CD8-positive, alpha-beta memory T cell (primary cell): ENCODE measurements around the gene FMO5. TPM values are rescaled to one million over a fixed set of nuclear protein-coding genes. Genes with fewer than 3 reads are reported as not detected.

Source experiments
- CTCF ChIA-PET: fragments of 350-600 bp; sonication (Branson Sonifier 250); formaldehyde crosslinking; loops from one replicate; lab custom pipeline; 2021; ENCODE audit warnings: antibody characterized with exemption; lab: Charles Lee
- POLR2A ChIA-PET: fragments of 350-600 bp; sonication (Branson Sonifier 250); formaldehyde crosslinking; loops from one replicate; lab custom pipeline; 2021; ENCODE audit warnings: antibody characterized with exemption; lab: Charles Lee
- DNase-seq, 5 donors: peaks; one replicate each; pipeline versions ENCODE4 v3.0.0 to v3.0.0-alpha.2; 2020 to 2022; ENCODE audit warnings: mixed read lengths in 1 of 5
- H3K27ac ChIP-seq: one replicate; pipeline ENCODE4 v1.7.0; 2013; ENCODE audit warnings: low read depth, mild to moderate bottlenecking, low read length, moderate library complexity
- H3K27me3 ChIP-seq: 2 replicates; pipeline ENCODE4 v1.7.0; 2013; ENCODE audit warnings: low read length, mild to moderate bottlenecking; ENCODE audit not compliant: insufficient read depth, poor library complexity, severe bottlenecking
- H3K36me3 ChIP-seq: 2 replicates; pipeline ENCODE4 v1.7.0; 2013; ENCODE audit warnings: mild to moderate bottlenecking, low read length, moderate library complexity; ENCODE audit not compliant: insufficient read depth
- H3K4me1 ChIP-seq: 2 replicates; pipeline ENCODE4 v1.7.0; 2013; ENCODE audit warnings: mild to moderate bottlenecking, low read length, moderate library complexity; ENCODE audit not compliant: insufficient read depth
- H3K4me3 ChIP-seq: 2 replicates; pipeline ENCODE4 v1.7.0; 2013; ENCODE audit warnings: mild to moderate bottlenecking, low read length
- H3K9me3 ChIP-seq: 2 replicates; pipeline ENCODE4 v1.7.0; 2013; ENCODE audit warnings: mild to moderate bottlenecking, low read length
- H3K27ac Mint-ChIP-seq, 8 donors: one replicate each; pipeline ENCODE4 v1.8.0; 2020 to 2021; ENCODE audit warnings: mixed read lengths in 8 of 8, mild to moderate bottlenecking in 6 of 8, inconsistent platforms in 3 of 8, moderate library complexity in 3 of 8
- H3K27me3 Mint-ChIP-seq, 2 donors: one replicate each; pipeline ENCODE4 v1.8.0; 2020 to 2021; ENCODE audit warnings: mixed read lengths in 2 of 2, mild to moderate bottlenecking in 1 of 2, moderate library complexity in 1 of 2
- H3K36me3 Mint-ChIP-seq, 3 donors: one replicate each; pipeline ENCODE4 v1.8.0; 2020 to 2021; ENCODE audit warnings: mixed read lengths in 3 of 3, inconsistent platforms in 1 of 3, mild to moderate bottlenecking in 1 of 3
- H3K4me1 Mint-ChIP-seq, 3 donors: one replicate each; pipeline ENCODE4 v1.8.0; 2020 to 2021; ENCODE audit warnings: mixed read lengths in 3 of 3, inconsistent platforms in 1 of 3, mild to moderate bottlenecking in 1 of 3
- H3K4me3 Mint-ChIP-seq, 7 donors: one replicate each; pipeline ENCODE4 v1.8.0; 2020 to 2021; ENCODE audit warnings: mixed read lengths in 7 of 7, mild to moderate bottlenecking in 6 of 7, moderate library complexity in 4 of 7, inconsistent platforms in 2 of 7
- H3K9me3 Mint-ChIP-seq, 5 donors: one replicate each; pipeline ENCODE4 v1.8.0; 2020 to 2022; ENCODE audit warnings: mixed read lengths in 5 of 5, mild to moderate bottlenecking in 3 of 5, moderate library complexity in 2 of 5, inconsistent platforms in 1 of 5
- polyA plus RNA-seq: library from polyadenylated mRNA; unstranded; fragments of 300-500 nt; fragmentation: Illumina TruSeq; gene quantifications from one replicate; pipeline ENCODE4 v1.2.3, GENCODE V29; 2021
- total RNA-seq, 2 experiments: library from RNA; stranded (reverse); gene quantifications; one replicate each; pipeline ENCODE4 v1.2.3, GENCODE V29; 2021

FMO5 gene
- total and polyA plus RNA-seq, 3 experiments from 2014 or later, result 0.31 to 1.2 (median 0.35) TPM

- Histone ChIP-seq H3K9me3 (no peaks in the 10 kb centered on the region), H3K4me1 (no peaks in the 10 kb centered on the region), H3K36me3 (no peaks in the 10 kb centered on the region), H3K4me3 (no peak overlapping the region), H3K27me3 (no peaks in the 10 kb centered on the region), H3K27ac (no peak overlapping the region)
- H3K27ac Mint-ChIP-seq, result no peak overlapping the region
- DNase-seq, result no peak
- no peaks in the 10 kb centered on the region for H3K9me3 Mint-ChIP-seq
- H3K36me3 Mint-ChIP-seq, result peaks cover 0 to 13% (median 5%) of the 10 kb centered on the region in 3 donors
- H3K4me3 Mint-ChIP-seq, result no peak overlapping the region
- CTCF ChIA-PET, result no interaction called here
- H3K4me1 Mint-ChIP-seq, result no peaks in the 10 kb centered on the region
- H3K27me3 Mint-ChIP-seq, result no peaks in the 10 kb centered on the region
- POLR2A ChIA-PET, result no interaction called here
Measured at GRCh38 chr1:147210987-147211386, 14.2 kb downstream of the FMO5 start.

GRCh38 chr1:147209825-147210821 is 15.0 kb downstream of the FMO5 start:
- DNase-seq, result no peak
- no peaks in the 10 kb centered on the region for H3K4me1 ChIP-seq
- Mint-ChIP-seq H3K27ac (no peak overlapping the region), H3K9me3 (no peaks in the 10 kb centered on the region), H3K4me1 (no peaks in the 10 kb centered on the region), H3K27me3 (no peaks in the 10 kb centered on the region), H3K4me3 (no peak overlapping the region), H3K36me3 (peaks cover 0 to 13% (median 5%) of the 10 kb centered on the region in 3 donors)
- H3K27ac ChIP-seq, result no peak overlapping the region
- no peaks in the 10 kb centered on the region for H3K36me3 ChIP-seq
- H3K4me3 ChIP-seq, result no peak overlapping the region
- POLR2A ChIA-PET, result no interaction called here
- no peaks in the 10 kb centered on the region for H3K27me3 ChIP-seq
- no peaks in the 10 kb centered on the region for H3K9me3 ChIP-seq
- CTCF ChIA-PET, result no interaction called here

GRCh38 chr1:147208619-147209018 is 16.5 kb downstream of the FMO5 start:
- DNase-seq, result no peak
- ChIA-PET POLR2A (no interaction called here), CTCF (no interaction called here)
- no peaks in the 10 kb centered on the region for H3K27me3 Mint-ChIP-seq
- no peak overlapping the region for H3K27ac ChIP-seq
- H3K36me3 ChIP-seq, result no peaks in the 10 kb centered on the region
- no peaks in the 10 kb centered on the region for H3K27me3 ChIP-seq
- no peak overlapping the region for H3K4me3 Mint-ChIP-seq
- no peaks in the 10 kb centered on the region for H3K4me1 Mint-ChIP-seq
- H3K4me1 ChIP-seq, result no peaks in the 10 kb centered on the region
- no peak overlapping the region for H3K4me3 ChIP-seq
- H3K36me3 Mint-ChIP-seq, result peaks cover 5 to 18% (median 14%) of the 10 kb centered on the region in 3 donors
- no peaks in the 10 kb centered on the region for H3K9me3 ChIP-seq
- H3K9me3 Mint-ChIP-seq, result no peaks in the 10 kb centered on the region
- no peak overlapping the region for H3K27ac Mint-ChIP-seq

- Mint-ChIP-seq H3K9me3 (no peaks in the 10 kb centered on the region), H3K27ac (no peak overlapping the region), H3K4me3 (no peak overlapping the region), H3K36me3 (peaks cover 9 to 29% (median 15%) of the 10 kb centered on the region in 3 donors), H3K4me1 (no peaks in the 10 kb centered on the region), H3K27me3 (no peaks in the 10 kb centered on the region)
- CTCF ChIA-PET, result no interaction called here
- H3K36me3 ChIP-seq, result no peaks in the 10 kb centered on the region
- POLR2A ChIA-PET, result no interaction called here
- no peak for DNase-seq
- no peaks in the 10 kb centered on the region for H3K4me1 ChIP-seq
- H3K4me3 ChIP-seq, result no peak overlapping the region
- no peaks in the 10 kb centered on the region for H3K9me3 ChIP-seq
- no peaks in the 10 kb centered on the region for H3K27me3 ChIP-seq
- H3K27ac ChIP-seq, result no peak overlapping the region
Measured at GRCh38 chr1:147207192-147207591, 17.9 kb downstream of the FMO5 start.

- no peak overlapping the region for H3K4me3 ChIP-seq
- ChIA-PET POLR2A (no interaction called here), CTCF (interaction anchor here (1.1 kb wide), 1 partner anchor 39 kb away, joined by 3 read pairs; no protein-coding TSS in a partner anchor)
- no peaks in the 10 kb centered on the region for H3K4me1 ChIP-seq
- no peaks in the 10 kb centered on the region for H3K27me3 ChIP-seq
- no peaks in the 10 kb centered on the region for H3K9me3 Mint-ChIP-seq
- H3K9me3 ChIP-seq, result no peaks in the 10 kb centered on the region
- H3K27ac Mint-ChIP-seq, result no peak overlapping the region
- H3K36me3 ChIP-seq, result no peaks in the 10 kb centered on the region
- no peaks in the 10 kb centered on the region for H3K27me3 Mint-ChIP-seq
- no peaks in the 10 kb centered on the region for H3K4me1 Mint-ChIP-seq
- no peak overlapping the region for H3K27ac ChIP-seq
- H3K4me3 Mint-ChIP-seq, result no peak overlapping the region
- peaks cover 8 to 25% (median 15%) of the 10 kb centered on the region in 3 donors for H3K36me3 Mint-ChIP-seq
- no peak for DNase-seq
Measured at GRCh38 chr1:147204080-147204479, 21.1 kb downstream of the FMO5 start.

GRCh38 chr1:147202576-147202975 is 22.6 kb downstream of the FMO5 start:
- H3K27ac Mint-ChIP-seq, result no peak overlapping the region
- Histone ChIP-seq H3K36me3 (no peaks in the 10 kb centered on the region), H3K9me3 (no peaks in the 10 kb centered on the region), H3K27me3 (no peaks in the 10 kb centered on the region), H3K4me1 (no peaks in the 10 kb centered on the region), H3K27ac (no peak overlapping the region), H3K4me3 (no peak overlapping the region)
- peaks cover 8 to 24% (median 15%) of the 10 kb centered on the region in 3 donors for H3K36me3 Mint-ChIP-seq
- H3K27me3 Mint-ChIP-seq, result no peaks in the 10 kb centered on the region
- H3K4me3 Mint-ChIP-seq, result no peak overlapping the region
- POLR2A ChIA-PET, result no interaction called here
- no peak for DNase-seq
- no peaks in the 10 kb centered on the region for H3K9me3 Mint-ChIP-seq
- H3K4me1 Mint-ChIP-seq, result no peaks in the 10 kb centered on the region
- CTCF ChIA-PET, result no interaction called here

- Mint-ChIP-seq H3K4me3 (no peak overlapping the region), H3K27ac (no peak overlapping the region), H3K9me3 (no peaks in the 10 kb centered on the region), H3K36me3 (peaks cover 8 to 17% (median 15%) of the 10 kb centered on the region in 3 donors), H3K4me1 (peaks cover 0 to 3% (median 2%) of the 10 kb centered on the region in 3 donors), H3K27me3 (no peaks in the 10 kb centered on the region)
- no peaks in the 10 kb centered on the region for H3K36me3 ChIP-seq
- no peak for DNase-seq
- H3K9me3 ChIP-seq, result no peaks in the 10 kb centered on the region
- H3K27me3 ChIP-seq, result no peaks in the 10 kb centered on the region
- H3K4me3 ChIP-seq, result no peak overlapping the region
- H3K27ac ChIP-seq, result no peak overlapping the region
- ChIA-PET POLR2A (no interaction called here), CTCF (interaction anchor here (1.3 kb wide), 1 partner anchor 22 kb away, joined by 3 read pairs; no protein-coding TSS in a partner anchor)
- no peaks in the 10 kb centered on the region for H3K4me1 ChIP-seq
Measured at GRCh38 chr1:147201786-147202185, 23.4 kb downstream of the FMO5 start.

GRCh38 chr1:147201276-147201675 is 23.9 kb downstream of the FMO5 start:
- peaks cover 0 to 5% (median 2%) of the 10 kb centered on the region in 3 donors for H3K4me1 Mint-ChIP-seq

More at GRCh38 chr1:147201276-147201675, 23.9 kb downstream of the FMO5 start:
- Mint-ChIP-seq H3K27ac (no peak overlapping the region), H3K4me3 (no peak overlapping the region), H3K27me3 (no peaks in the 10 kb centered on the region), H3K36me3 (peaks cover 8 to 17% (median 15%) of the 10 kb centered on the region in 3 donors), H3K9me3 (no peaks in the 10 kb centered on the region)
- DNase-seq, result no peak
- no peaks in the 10 kb centered on the region for H3K27me3 ChIP-seq
- ChIA-PET CTCF (interaction anchor here (1.3 kb wide), 1 partner anchor 22 kb away, joined by 3 read pairs; no protein-coding TSS in a partner anchor), POLR2A (no interaction called here)
- no peak overlapping the region for H3K27ac ChIP-seq
- H3K36me3 ChIP-seq, result no peaks in the 10 kb centered on the region
- no peak overlapping the region for H3K4me3 ChIP-seq
- no peaks in the 10 kb centered on the region for H3K4me1 ChIP-seq
- H3K9me3 ChIP-seq, result no peaks in the 10 kb centered on the region
